ENCODE measurements around the gene ATP2B2.

ATP2B2 gene

DNA sequence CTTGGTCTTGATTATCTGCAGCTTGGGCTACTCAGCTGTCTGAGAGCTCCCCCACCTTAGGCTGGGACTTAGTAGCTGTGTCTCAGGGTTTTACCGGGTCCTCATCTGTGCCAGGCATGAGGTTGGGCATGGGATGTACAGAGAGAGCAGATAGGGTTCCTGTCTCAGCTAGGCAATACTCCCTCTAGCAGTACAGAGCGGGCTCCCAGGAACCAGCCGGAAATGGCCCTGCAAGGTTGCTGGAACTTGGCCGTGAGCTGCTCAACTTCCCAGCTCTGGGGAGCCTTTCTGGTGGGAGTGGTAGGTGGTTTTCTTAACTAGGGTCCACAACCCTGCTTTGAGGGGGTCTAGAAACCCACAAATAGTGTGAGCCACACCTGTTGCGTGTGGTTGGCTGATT, 58.3 kb downstream of the ATP2B2 start:
- DNase-seq = no peak

DNA sequence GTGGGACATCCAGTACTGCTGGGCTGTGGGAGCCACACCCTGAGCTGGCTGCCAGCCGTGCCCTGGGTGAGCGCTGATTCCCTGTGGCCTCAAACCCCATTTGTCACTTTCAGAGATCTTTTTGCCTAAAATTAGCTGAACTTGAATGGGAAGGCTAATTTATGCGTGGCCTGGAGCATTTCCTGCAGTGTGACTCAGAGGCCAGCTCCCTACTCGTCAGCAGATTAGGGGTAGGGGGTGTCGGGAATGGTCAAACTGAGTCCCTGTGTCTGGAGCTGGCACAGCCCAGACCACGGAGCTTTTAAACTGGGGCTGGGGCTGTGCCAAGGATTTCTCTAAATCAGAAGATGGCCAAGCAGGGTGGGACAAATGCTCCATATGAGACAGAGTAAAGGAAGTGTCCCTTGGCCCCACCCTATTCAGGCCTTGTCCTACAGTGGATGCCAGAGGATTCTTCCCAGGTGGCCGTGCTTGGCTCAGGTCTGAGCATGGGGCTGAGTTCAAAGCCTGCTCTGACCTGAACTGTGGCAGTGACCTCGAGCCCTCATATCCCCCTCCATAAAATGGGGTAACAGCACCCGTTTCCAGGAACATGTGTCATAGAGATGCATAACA, 59.7 kb downstream of the ATP2B2 start:
- DNase-seq = no peak

DNA sequence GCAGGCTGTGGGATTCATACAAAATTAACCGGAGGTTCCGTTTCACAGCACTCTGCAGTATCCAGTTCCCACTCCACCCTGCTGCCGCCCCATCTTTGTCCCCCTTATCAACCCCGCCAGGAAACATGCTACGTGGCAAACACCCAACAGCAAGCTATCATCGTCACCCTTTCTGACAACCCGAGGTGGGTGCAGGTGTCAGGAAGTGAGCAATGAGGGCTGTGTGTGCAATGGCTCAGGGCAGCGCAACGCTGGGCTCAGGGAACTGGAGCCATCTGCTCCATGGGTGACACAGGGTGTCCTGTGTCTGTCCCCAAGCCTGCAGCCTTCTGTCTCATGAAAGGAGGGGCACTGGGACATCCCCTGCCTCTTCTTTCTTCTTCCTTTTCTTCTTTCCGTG, 60.9 kb downstream of the ATP2B2 start:
- DNase-seq = no peak

DNA sequence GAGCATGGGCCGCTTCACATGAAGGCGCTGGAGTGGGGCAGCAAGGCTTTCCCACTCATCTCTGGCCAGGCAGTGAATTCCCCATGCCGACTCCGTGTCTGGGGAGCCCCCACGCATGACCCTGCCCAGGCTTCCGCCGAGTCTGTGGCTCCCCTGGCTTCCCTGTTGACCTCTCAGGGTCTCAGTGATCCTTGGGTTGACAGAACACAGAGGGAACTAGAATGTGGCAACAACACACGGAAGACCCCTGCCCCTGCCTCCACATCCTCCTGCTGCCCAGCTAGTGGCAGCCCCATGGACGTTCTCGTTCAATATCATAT, 61.3 kb downstream of the ATP2B2 start:
- no peak for DNase-seq

DNA sequence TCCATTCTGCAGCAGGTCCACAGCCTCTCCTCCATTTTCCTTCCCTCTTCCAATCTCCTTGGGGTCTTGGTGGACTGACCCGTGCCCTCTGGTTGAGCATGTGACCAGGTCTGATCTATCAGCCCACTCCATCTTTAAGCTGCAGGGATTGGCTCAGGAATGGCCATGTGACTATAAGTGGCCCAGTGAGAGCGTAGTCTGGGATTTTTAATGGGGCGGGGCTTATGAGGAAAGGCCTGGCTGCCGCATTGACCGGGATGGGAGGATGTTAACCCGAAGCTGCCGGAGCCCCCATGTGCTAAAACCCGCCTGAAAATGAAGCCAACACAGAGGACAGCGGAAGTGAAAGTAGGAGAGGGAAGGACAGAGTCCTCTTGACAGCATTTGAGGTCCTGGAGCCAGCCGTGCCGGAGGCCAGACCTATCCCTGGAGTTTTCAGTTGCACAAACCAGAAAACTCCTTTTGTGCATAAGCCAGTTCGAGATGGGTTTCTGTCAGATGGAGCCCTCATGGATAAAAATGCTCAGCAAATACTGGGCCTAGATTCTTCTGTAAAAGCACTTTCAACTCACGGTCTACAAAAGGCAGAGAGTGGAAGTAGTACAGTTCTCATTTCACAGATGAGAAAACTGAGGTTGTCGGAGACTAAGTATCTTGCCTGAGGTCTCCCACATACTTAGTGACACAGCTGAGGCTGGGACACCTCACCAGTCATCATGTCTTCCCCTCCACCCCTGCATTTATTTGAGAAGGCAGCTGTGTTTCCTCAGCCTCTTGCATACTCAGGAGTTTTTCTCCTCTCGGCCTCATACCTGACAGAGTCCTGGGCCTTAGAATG, 61.9 kb downstream of the ATP2B2 start:
- no peak for DNase-seq

DNA sequence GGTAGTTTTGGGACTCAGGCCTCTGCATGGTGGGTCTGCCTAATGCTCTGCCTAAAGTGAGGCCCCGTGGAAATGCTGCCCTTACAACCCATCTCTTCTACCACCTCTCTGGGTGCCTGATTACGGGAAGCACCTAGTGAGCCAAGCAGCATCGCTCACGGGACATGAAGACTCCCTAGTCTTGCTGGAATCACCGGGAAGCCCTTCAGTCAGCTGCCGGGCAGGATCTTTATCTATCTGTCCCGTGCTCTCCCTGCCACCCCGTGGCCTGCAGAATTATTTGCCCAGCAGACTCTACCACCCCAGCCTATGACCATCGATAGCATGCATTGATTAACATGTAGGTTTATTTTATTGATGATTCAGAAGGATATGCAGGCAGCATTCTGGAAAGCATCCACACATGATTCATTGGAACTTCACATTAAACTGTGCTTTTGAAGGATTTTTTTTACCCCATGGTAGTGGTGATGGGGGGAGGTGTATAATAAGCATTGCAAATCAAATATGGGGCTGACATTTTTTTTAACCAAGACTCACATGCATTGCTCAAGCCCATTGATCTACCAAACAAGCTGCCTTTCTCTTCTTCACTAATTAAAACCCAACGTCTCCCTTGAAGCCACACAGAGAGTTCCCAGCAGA, 63.1 kb downstream of the ATP2B2 start:
- no peak for DNase-seq

DNA sequence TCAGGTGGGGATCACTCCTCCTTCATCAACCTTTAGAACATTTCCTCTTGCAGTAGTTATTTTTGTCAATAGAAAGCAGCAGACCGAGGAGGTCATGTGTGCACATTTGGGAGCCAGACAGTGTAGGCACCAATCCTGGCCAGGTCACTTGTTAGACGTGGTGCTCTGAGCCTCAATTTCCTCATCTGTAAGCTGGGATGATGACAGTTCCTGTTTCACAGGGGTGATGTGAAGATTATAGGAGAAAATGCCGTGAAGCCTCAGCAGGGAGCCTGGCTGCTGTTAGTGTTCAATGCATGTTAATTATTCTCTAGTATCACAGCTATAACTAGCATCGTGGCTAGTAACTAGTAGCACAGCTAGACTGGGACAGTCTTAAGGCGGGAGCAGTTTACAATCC, 64.7 kb downstream of the ATP2B2 start:
- no peak for DNase-seq

DNA sequence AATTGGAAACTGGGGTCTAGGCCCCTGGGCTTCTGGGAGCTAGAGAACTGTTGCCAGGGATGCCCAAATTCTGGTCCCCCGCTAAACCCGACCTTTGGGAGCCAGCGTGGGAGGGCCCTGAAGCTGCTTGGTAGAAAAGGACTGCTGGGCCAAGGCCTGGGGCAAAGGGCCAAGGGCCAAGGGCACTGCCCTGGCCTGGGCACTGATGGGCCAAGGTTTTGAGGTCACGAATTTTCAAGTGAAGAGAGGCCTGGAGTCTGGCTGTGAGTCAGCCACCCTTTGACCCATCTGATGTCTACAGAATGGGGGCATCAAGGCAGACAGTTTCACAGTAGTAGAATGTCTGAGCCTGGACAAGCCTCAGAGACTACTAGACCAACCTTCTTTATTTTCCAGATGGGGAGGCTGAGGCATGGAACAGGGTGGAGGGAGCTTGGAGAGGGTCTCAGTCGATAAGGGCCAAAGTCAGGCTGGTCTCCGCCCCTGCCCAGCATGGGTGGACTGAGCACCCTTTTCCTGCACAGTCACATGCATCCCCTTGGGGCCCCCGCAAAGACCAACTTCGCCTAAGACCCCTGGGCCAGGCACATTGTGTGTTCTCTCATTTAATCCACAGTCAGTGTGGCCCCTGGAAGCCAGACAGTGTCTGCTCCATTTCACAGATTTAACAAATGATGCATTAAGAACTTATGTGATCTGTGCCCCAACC, 66.3 kb downstream of the ATP2B2 start:
- no peak for DNase-seq

DNA sequence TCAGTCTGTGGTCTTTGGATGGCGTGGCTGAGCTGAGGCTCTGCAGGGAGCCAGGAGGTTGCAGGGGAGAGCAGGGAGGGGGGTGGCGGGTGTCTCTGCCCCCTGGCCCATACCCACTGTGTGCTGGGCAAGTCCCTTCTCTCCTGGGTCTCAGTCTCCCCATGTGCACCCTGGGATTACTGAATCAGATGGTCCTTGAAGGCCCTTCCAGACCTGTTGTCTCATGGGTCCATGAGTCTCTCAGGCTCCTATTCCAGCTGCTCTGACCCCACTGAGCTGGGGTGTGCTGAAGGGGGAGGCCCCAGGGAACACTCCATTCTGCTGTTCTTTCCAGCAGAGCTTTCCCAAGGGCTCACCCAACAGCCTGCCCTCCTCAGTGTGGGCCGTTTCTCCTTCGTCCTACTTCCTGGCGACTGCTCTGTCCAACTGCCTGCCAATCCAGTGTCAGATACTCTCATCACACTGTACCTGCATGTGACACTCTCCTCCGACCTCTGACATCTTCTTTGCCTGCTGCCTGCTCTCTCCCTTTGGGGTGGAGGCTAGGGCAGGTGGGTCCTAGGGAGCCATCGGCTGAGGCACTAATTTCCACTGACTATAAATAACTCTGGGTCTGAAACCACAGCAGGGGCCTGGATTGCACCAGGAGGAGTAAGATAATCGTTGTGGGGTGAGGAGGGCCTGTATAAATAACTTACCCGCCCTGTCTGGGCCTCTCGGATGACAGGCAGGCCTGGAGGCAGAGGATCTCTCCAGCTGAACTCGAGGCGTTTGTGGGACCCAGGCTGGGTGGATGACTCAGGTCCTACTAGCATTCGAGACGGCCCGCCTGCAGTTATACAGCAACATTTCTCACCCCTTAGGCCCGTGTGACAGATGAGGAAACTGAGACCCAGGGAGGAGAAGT, 67.1 kb downstream of the ATP2B2 start:
- DNase-seq = no peak

DNA sequence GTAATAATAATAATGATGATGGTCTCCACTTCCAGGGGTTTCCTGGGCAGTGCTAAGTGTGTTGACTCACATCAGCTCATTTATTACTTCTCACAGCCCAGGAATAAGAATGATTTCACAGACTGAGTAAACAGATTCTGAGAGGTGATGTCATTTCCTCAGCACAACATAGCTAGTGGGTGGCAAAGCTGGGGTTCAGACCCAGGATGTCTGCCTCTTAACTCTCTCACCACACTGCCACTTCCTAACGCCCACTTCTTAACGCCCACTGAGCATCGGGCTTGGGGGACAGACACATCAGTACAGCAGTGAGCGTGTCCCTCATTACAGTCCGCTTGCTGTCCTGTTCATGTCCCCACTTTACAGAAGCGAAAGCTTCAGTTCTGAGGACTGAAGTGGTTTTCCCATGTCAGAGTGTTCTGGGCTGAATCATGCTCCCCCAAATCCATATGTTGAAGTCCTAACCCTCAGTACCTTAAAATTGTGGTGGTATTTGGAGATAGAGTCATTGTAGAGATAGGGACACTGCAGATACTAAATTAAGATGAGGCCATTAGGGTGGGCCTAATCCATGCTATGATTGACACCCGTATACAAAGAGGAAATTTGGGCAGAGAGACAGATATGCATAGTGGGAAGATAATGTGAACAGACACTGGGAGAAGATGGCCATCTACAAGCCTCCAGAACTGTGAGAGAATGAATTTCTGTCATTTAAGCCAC, 68.0 kb downstream of the ATP2B2 start:
- DNase-seq = no peak

DNA sequence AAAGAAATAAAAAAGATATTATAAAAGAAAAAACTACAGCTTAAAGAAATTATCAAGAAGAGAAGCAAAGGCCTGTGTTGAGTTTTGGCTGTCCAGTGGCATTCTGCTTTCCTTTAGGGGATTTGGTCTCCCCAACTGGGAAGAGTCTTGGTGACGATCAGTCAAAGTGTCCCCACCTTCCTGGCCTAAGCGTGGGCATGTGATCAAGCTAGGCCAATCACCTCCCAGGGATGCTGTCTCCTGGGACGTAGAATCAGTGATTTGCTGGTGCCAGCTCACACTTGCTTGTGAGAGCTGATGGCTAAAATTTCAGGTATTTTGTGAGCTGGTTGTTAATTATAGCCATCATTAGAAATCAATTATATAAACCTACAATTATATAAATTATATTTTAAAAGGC, 69.5 kb downstream of the ATP2B2 start:
- no peak for DNase-seq

DNA sequence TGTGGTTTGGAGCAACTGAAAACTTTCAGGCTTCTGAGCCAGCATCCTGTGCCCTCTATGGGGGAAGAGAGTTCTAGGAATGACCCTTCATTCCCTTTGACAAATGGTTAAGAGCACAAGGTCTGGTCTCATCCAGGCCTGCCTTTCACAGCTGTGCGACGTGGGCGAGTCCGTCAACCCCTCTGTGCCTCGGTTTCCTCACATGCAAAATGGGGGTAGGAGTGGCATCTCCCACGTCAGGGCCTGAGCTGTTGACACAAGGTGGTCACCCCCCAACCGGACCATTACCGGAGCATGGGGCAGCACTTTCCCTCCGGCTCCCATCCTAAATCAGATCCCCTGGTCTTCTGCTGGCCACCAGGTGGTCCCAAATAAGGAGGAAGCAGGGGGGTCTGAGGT, 70.4 kb downstream of the ATP2B2 start:
- DNase-seq = no peak

DNA sequence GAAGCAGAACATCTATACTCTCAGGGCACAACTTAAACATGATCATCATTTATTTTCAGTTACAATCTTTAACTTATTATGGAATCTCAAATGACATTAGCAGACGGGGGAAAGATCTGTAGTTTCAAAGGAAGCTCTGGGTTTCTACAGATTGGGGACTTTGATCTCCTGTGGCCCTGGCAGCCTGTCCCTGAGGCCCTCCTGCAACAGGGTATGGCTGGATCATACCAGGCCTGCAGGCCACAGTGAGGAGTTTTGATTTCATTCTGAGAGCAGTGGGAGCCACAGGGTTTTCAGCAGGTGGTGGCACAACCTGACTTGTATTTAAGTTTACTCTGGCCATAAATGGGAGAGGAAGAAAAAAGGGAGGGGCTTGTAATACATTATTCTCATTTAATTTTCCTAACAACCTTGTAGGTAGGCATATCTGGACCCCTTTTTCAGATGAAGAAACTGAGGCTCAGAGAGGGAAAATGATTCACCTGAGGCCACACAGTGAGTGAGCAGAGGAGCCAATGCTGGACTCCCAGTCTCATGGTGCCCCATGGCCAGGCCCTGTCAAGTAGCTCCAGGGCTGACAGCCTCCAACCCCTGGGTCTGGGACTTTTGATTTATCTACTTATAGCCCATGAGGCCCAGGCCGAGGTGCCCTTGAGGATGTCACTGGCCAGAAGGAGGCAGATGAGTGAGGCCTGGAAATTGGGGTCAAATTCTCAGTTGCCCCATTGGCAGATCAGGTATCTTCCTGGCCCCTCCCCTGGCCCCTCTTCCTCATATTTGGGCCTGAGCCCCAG, 71.0 kb downstream of the ATP2B2 start:
- no peak for DNase-seq

DNA sequence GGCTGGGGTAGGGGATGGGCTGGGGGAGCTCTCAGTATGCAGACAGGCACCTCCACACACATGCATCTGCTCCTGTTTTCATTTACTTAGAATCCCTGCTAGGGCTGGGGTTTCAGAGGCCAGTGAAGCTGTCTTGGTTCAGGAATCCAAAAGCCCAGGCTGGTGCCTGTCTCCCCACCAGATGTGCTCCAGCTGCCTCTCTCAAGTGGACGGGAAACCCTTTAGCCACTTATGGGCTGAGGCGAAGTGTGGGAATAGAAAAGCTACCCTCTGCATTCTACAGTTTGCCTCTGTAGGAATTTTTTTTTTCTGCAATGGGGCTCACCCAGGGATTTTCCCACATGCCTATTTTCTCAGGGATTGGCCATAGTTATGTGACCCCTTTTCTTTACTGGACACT, 72.5 kb downstream of the ATP2B2 start:
- DNase-seq = no peak

DNA sequence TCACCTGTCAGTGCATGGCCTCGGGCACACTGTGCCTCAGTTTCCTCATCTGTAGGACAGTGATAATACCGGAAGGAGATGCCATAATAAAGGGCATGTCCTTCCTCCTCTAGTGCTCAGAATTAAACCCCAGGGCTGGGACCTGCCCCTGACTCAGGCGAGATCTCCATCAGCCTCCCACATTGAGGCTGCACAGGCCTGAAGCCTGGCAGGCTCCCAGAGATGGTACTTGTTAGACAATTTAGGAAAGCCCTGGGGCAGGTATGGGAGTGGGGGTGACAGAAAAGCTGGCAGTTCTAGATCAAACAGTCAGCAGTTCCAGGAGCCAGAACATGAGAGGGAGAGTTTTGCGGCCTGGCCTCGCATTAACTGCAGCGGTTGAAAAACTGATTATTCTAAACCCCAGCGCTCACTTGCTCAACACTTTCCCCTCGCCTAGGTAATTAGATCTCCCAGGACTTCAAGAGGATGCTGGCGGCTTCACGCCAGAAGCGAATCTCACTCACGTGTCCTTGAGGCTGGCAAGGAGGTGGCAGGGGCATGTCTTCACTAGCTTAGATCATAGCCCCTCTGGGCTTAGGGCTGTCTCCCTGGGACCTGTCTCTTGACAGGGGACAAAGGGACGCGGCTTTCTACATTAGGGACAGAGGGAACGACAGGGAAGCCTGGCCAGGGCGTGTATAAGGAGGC, 73.1 kb downstream of the ATP2B2 start:
- no peak for DNase-seq

DNA sequence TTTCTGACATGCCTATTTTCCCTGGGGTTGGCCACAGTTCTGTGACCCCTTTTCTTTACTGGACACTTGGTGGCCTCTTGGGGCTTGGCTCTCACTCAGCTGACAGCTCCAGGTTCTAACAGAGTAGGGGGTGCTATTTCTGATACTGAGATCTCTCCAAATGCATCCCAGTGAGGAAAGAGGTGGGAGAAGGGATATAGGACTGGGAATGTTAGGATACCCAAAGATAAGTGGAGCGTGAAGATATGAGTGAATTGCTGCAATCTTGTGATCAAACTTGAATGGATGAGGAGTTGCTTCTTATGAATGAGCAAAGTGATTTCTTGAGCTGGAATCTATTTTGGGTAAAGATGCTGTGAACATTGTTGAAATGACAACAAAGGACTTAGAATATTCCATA, 74.6 kb downstream of the ATP2B2 start:
- DNase-seq = no peak

DNA sequence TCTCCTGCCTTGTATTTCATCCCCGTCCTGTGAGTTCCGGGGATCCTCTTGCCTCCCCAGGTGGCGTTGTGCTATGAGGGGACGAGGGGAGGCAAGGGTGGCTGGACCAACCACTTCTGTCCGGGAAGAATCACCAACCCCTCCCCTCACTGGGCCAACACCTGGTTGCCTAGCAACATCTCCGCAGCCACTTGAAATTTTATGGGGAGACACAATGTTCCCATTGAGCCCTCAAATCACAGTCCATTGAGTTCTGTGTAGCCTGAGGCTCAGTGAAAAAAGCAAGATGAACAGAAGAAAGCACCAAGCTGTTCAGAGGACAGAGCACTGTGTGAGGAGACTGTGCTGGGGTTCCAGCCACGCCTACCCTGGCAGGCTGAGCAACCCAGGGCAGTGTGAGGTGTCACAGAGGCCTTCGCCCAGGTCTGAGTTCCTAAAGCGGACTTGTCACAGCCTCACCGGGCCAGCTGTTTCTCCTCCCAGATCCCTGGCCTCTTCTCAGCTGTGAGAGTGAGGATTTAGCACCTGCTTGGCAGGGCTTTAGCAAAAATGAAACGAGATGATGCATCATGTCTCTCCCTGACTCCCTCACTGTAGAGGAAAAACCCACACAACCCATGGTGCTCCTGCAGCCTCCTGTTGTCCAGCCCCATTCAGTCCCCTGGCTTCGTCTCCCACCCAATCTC, 76.8 kb downstream of the ATP2B2 start:
- no peak for DNase-seq

DNA sequence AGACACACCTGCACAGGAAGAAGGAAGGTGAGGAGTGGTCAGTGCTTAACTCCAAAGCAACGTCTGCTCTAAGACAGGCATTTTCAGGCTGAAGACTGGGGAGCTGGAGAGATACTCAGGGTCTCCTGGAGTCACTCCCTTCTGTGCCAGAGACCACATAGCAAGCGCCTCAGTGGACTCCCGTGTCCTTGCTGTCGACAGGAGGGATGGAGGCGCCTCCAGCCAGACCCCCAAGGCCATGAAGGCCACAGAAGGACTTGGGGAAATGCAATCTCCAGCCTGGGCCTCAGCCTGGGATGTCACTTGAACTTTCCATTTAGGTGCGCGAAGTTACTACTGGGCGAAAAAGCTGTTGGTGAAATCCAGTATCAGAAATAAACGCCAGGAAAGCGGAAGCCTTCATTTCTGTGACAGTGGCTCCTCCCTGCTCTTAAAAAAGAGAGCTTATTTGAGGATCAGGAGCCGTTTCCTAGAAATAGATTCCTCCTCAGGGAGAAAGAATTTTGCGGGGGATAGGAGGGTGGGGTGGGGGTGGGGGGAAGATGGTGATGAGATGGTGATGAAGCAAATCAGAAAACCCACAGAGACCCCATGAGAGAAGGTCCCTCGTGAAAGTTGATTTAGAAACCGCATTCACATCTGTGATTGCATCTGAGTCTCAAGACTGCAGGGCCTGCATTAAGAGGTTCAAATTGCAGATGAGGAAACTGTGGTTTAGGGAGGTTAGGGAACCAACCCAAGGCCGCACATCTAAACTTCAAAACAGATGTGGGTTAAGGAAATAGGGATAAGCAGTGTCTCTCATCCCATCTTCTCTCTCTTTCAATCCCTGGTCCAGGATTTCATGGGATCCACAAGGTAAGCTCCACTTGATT, 78.8 kb downstream of the ATP2B2 start:
- no peak for DNase-seq
